IMR-90 (cell line): ENCODE results near the gene TNK2. TPM values are rescaled to one million over a fixed set of nuclear protein-coding genes. Genes with fewer than 3 reads are reported as not detected.

Experiments
- ATAC-seq: fragments of 200-7000 bp; cut with Tn5 transposase; 2 replicates; pipeline ENCODE4 v1.9.1; 2020; ENCODE audit warnings: low read depth, mild to moderate bottlenecking, moderate library complexity
- BruUV-seq: library from RNA; stranded (reverse); fragments of 400-500 nt; replicated peaks from 2 replicates; lab custom pipeline; 2021; lab: Mats Ljungman, UMichigan
- CTCF ChIA-PET: fragments of 300-600 bp; formaldehyde crosslinking; extraction: SDS; loops from one replicate; lab custom pipeline; 2021; ENCODE audit warnings: antibody characterized with exemption; lab: Yijun Ruan, JAX
- POLR2A ChIA-PET: fragments of 300-600 bp; sonication (Branson Sonifier 250); formaldehyde crosslinking; loops from one replicate; lab custom pipeline; 2022; ENCODE audit warnings: antibody characterized with exemption; ENCODE audit not compliant: unreplicated experiment; lab: Charles Lee
- DNase-seq: peaks from one replicate; pipeline ENCODE4 v3.0.0; 2013
- H2AFZ ChIP-seq: replicated peaks from 2 replicates; pipeline ENCODE3; 2013; ENCODE audit warnings: low read length, mild to moderate bottlenecking; ENCODE audit not compliant: poor library complexity
- H2AK5ac ChIP-seq: 2 replicates; pipeline ENCODE4 v1.6.1; 2013; ENCODE audit warnings: low read depth, low read length, inconsistent platforms
- H2AK9ac ChIP-seq: replicated peaks from 2 replicates; pipeline ENCODE3; 2013; ENCODE audit warnings: mild to moderate bottlenecking, low read depth, low read length, moderate library complexity; ENCODE audit not compliant: poor library complexity
- H2BK120ac ChIP-seq: 2 replicates; pipeline ENCODE4 v1.6.1; 2013; ENCODE audit warnings: low read depth, low read length, inconsistent platforms
- H2BK15ac ChIP-seq: 3 replicates; pipeline ENCODE4 v1.6.1; 2013; ENCODE audit warnings: low read depth, low read length, inconsistent platforms
- H2BK20ac ChIP-seq: 2 replicates; pipeline ENCODE4 v1.6.1; 2013; ENCODE audit warnings: low read depth, mild to moderate bottlenecking, inconsistent platforms, low read length, moderate library complexity
- H2BK5ac ChIP-seq: 2 replicates; pipeline ENCODE4 v1.6.1; 2013; ENCODE audit warnings: mild to moderate bottlenecking, low read depth, low read length, inconsistent platforms; ENCODE audit not compliant: poor library complexity, severe bottlenecking
- H3K14ac ChIP-seq: replicated peaks from 2 replicates; pipeline ENCODE4 v1.6.1; 2013; ENCODE audit warnings: low read depth, low read length, inconsistent platforms
- H3K18ac ChIP-seq: 2 replicates; pipeline ENCODE4 v1.6.1; 2013; ENCODE audit warnings: low read depth, low read length, control low read depth
- H3K23ac ChIP-seq: 2 replicates; pipeline ENCODE4 v1.6.1; 2013; ENCODE audit warnings: low read depth, low read length, inconsistent platforms
- H3K27ac ChIP-seq: 2 replicates; pipeline ENCODE4 v1.5.1; 2013; ENCODE audit warnings: mild to moderate bottlenecking, control low read depth, low read length; ENCODE audit not compliant: insufficient read depth
- H3K27me3 ChIP-seq: 2 replicates; pipeline ENCODE4 v1.6.1; 2013; ENCODE audit warnings: low read length; ENCODE audit not compliant: control insufficient read depth, insufficient read depth
- H3K36me3 ChIP-seq: 2 replicates; pipeline ENCODE4 v1.6.1; 2013; ENCODE audit warnings: low read length, mixed read lengths; ENCODE audit not compliant: control insufficient read depth, insufficient read depth
- H3K4ac ChIP-seq: 2 replicates; pipeline ENCODE4 v1.6.1; 2013; ENCODE audit warnings: low read depth, low read length, inconsistent platforms
- H3K4me1 ChIP-seq: 2 replicates; pipeline ENCODE4 v1.6.1; 2013; ENCODE audit warnings: low read length, mixed read lengths; ENCODE audit not compliant: control insufficient read depth, insufficient read depth
- H3K4me2 ChIP-seq: 2 replicates; pipeline ENCODE4 v1.6.1; 2013; ENCODE audit warnings: low read depth, mild to moderate bottlenecking, control low read depth, low read length, moderate library complexity
- H3K4me3 ChIP-seq: 2 replicates; pipeline ENCODE4 v1.5.1; 2013; ENCODE audit warnings: low read depth, mild to moderate bottlenecking, control low read depth, low read length, moderate library complexity; ENCODE audit not compliant: insufficient read depth
- H3K56ac ChIP-seq: 2 replicates; pipeline ENCODE4 v1.6.1; 2013; ENCODE audit warnings: low read length, inconsistent platforms; ENCODE audit not compliant: insufficient read depth; ENCODE audit errors: extremely low read depth
- H3K79me1 ChIP-seq, 2 experiments: 2 replicates each; pipeline ENCODE4 v1.6.1; 2013; ENCODE audit warnings: low read length in 2 of 2, inconsistent platforms in 1 of 2, low read depth in 1 of 2
- H3K9ac ChIP-seq: 2 replicates; pipeline ENCODE4 v1.6.1; 2013; ENCODE audit warnings: low read depth, low read length, control low read depth
- H3K9me1 ChIP-seq: 2 replicates; pipeline ENCODE4 v1.6.1; 2013; ENCODE audit warnings: low read length, inconsistent platforms; ENCODE audit not compliant: insufficient read depth
- H3K9me3 ChIP-seq: 2 replicates; pipeline ENCODE4 v1.6.1; 2013; ENCODE audit warnings: low read length; ENCODE audit not compliant: control insufficient read depth, insufficient read depth
- H4K20me1 ChIP-seq: 2 replicates; pipeline ENCODE4 v1.6.1; 2013; ENCODE audit warnings: low read length, inconsistent platforms; ENCODE audit not compliant: insufficient read depth
- H4K5ac ChIP-seq: 2 replicates; pipeline ENCODE4 v1.6.1; 2013; ENCODE audit warnings: mild to moderate bottlenecking, low read depth, low read length, control low read depth
- H4K8ac ChIP-seq, 2 experiments: 2 replicates each; pipeline ENCODE4 v1.6.1; 2013; ENCODE audit warnings: low read depth in 2 of 2, low read length in 2 of 2, control low read depth in 1 of 2, inconsistent platforms in 1 of 2
- H4K91ac ChIP-seq: 2 replicates; pipeline ENCODE4 v1.6.1; 2013; ENCODE audit warnings: low read depth, low read length, inconsistent platforms; ENCODE audit not compliant: insufficient read depth
- BHLHE40 ChIP-seq: fragments of 150-350 bp; IDR thresholded peaks from 2 replicates; pipeline ENCODE4 v1.6.1; 2016; ENCODE audit warnings: mild to moderate bottlenecking, low read depth, low read length
- CEBPB ChIP-seq: IDR thresholded peaks from 2 replicates; pipeline ENCODE4 v1.6.1; 2012; ENCODE audit warnings: low read depth, low read length, improper control_type of control experiment
- CHD1 ChIP-seq: IDR thresholded peaks from 2 replicates; pipeline ENCODE4 v1.6.1; 2012; ENCODE audit warnings: low read depth, low read length, improper control_type of control experiment
- CTCF ChIP-seq: conservative IDR thresholded peaks from 2 replicates; pipeline ENCODE4 v1.5.1; 2012; ENCODE audit warnings: mild to moderate bottlenecking, low read depth, low read length, improper control_type of control experiment
- ELK1 ChIP-seq: fragments of 150-350 bp; IDR thresholded peaks from 2 replicates; pipeline ENCODE4 v1.6.1; 2016; ENCODE audit warnings: low read depth, mild to moderate bottlenecking, low read length, moderate library complexity, borderline replicate concordance
- MAFK ChIP-seq: IDR thresholded peaks from 2 replicates; pipeline ENCODE4 v1.6.1; 2012; ENCODE audit warnings: low read depth, low read length, improper control_type of control experiment
- MAZ ChIP-seq: IDR thresholded peaks from 2 replicates; pipeline ENCODE4 v1.6.1; 2012; ENCODE audit warnings: low read depth, mild to moderate bottlenecking, low read length, improper control_type of control experiment, moderate library complexity, borderline replicate concordance
- MXI1 ChIP-seq: IDR thresholded peaks from 2 replicates; pipeline ENCODE4 v1.6.1; 2012; ENCODE audit warnings: low read depth, mild to moderate bottlenecking, low read length, moderate library complexity, borderline replicate concordance
- NFE2L2 ChIP-seq: fragments of 150-350 bp; IDR thresholded peaks from 2 replicates; pipeline ENCODE4 v1.6.1; 2016; ENCODE audit warnings: low read depth, mild to moderate bottlenecking, low read length
- POLR2A ChIP-seq: IDR thresholded peaks from 2 replicates; pipeline ENCODE4 v1.6.1; 2012; ENCODE audit warnings: mild to moderate bottlenecking, low read depth, low read length
- RAD21 ChIP-seq: IDR thresholded peaks from 2 replicates; pipeline ENCODE4 v1.6.1; 2012; ENCODE audit warnings: low read length, improper control_type of control experiment
- RCOR1 ChIP-seq: IDR thresholded peaks from 2 replicates; pipeline ENCODE4 v1.6.1; 2012; ENCODE audit warnings: mild to moderate bottlenecking, low read length, improper control_type of control experiment; ENCODE audit not compliant: insufficient replicate concordance
- RFX5 ChIP-seq: IDR thresholded peaks from 2 replicates; pipeline ENCODE4 v1.8.0; 2012; ENCODE audit warnings: low read depth, mild to moderate bottlenecking, low read length, moderate library complexity
- SMC3 ChIP-seq: fragments of 150-350 bp; IDR thresholded peaks from 2 replicates; pipeline ENCODE4 v1.6.1; 2016; ENCODE audit warnings: low read depth, mild to moderate bottlenecking, antibody characterized with exemption, low read length, moderate library complexity
- USF2 ChIP-seq: fragments of 150-350 bp; IDR thresholded peaks from 2 replicates; pipeline ENCODE4 v1.6.1; 2017; ENCODE audit warnings: mild to moderate bottlenecking, antibody characterized with exemption, low read length, low read depth
- WGBS, 2 experiments: methylation state at CpG; one replicate each; pipeline versions ENCODE4 v1.1.5 to v1.1.7; 2013; ENCODE audit warnings: missing lambda C conversion rate in 2 of 2; ENCODE audit not compliant: insufficient read length in 1 of 2; ENCODE audit errors: extremely low coverage in 2 of 2; 5-methylcytosine and 5-hydroxymethylcytosine counted together
- dilution Hi-C: fragments of 300-500 bp; cut with HindIII; formaldehyde crosslinking; loops from one replicate; pipeline ENCODE4 v1.14.3; 2018; ENCODE audit warnings: low sequenced_read_pairs; ENCODE audit not compliant: unreplicated experiment
- in situ Hi-C: fragments of 300-500 bp; cut with MboI; formaldehyde crosslinking; loops from 3 replicates; pipeline ENCODE4 v1.14.3; 2019; ENCODE audit warnings: low sequenced_read_pairs, inconsistent platforms, mixed read lengths
- intact Hi-C: fragments of 100-400 bp; cut with micrococcal nuclease; formaldehyde crosslinking; loops from 2 replicates; pipeline ENCODE4 v1.10.0; 2022
- polyA plus RNA-seq, 3 experiments: library from polyadenylated mRNA; depleted of rRNA; stranded (reverse); fragments of >200 nt; gene quantifications; 2 replicates each; pipeline ENCODE4 v1.2.3, GENCODE V29; 2012; ENCODE audit warnings: low replicate concordance in 1 of 3
- total RNA-seq: library from RNA; depleted of rRNA; stranded (reverse); fragments of >200 nt; gene quantifications from 2 replicates; pipeline ENCODE4 v1.2.3, GENCODE V29; 2012

TNK2 gene
- total and polyA plus RNA-seq, 2 of the 4 experiments (the other 2 are of a cell fraction): 2.2 to 13.8 TPM

- Histone ChIP-seq H4K5ac (no peak overlapping the region), H4K8ac (no peak overlapping the region), H3K9me1 (0 out of 2 replicates have a peak, but pooled peaks cover 2% of the 10 kb centered on the region), H3K9ac (no peak overlapping the region), H3K79me1 (peaks cover 0 to 16% of the 10 kb centered on the region in 2 experiments; a peak in 2 of 4 replicates), H3K9me3 (no peaks in the 10 kb centered on the region), H4K20me1 (peaks cover 14% of the 10 kb centered on the region; the same call in 1 of the 2 replicates), H3K18ac (no peak overlapping the region), H3K4me2 (no peak overlapping the region), H3K14ac (no peak overlapping the region), H3K36me3 (no peaks in the 10 kb centered on the region), H3K4me1 (peaks cover 19% of the 10 kb centered on the region), H3K4me3 (no peak overlapping the region), H2AK9ac (peak overlapping the region; percentile 3), H3K27me3 (peaks cover 4% of the 10 kb centered on the region; the same call in 1 of the 2 replicates), H2AK5ac (no peak overlapping the region), H3K27ac (no peak overlapping the region), H4K91ac (no peak overlapping the region), H2BK120ac (no peak overlapping the region), H3K4ac (no peak overlapping the region), H3K56ac (no peak overlapping the region), H3K23ac (no peak overlapping the region), H2BK5ac (no peak overlapping the region), H2AFZ (peak overlapping the region; percentile 78), H2BK20ac (no peak overlapping the region), H2BK15ac (no peak overlapping the region)
- in situ Hi-C loops (no loop called here), intact Hi-C loops (no loop called here), dilution Hi-C loops (no loop called here)
- no peak for ATAC-seq
- CTCF ChIA-PET: interaction anchor here (1.8 kb wide), 1 partner anchor 17 kb away, joined by 10 read pairs; no protein-coding TSS in a partner anchor
- TF ChIP-seq ELK1 (no peak), BHLHE40 (no peak), CEBPB (no peak), RFX5 (no peak), SMC3 (no peak), MXI1 (no peak), RAD21 (no peak), USF2 (no peak), POLR2A (no peak), RCOR1 (no peak), MAFK (no peak), CHD1 (no peak), MAZ (no peak), CTCF (no peak), NFE2L2 (no peak)
- no peak for DNase-seq
- no CpG with 5 or more reads among the region's 4 CpGs for WGBS, 2 experiments
- BruUV-seq: no TSS peak
- POLR2A ChIA-PET: interaction anchor here (0.7 kb wide), 1 partner anchor 36 kb away, joined by 4 read pairs; no protein-coding TSS in a partner anchor
These were observed 3.6 kb upstream of the TNK2 start for GRCh38 chr3:195911946-195912270.
